ENCODE data around the gene KIFC3.
"Not testable (repeated sequence)": the region's sequence is repeated elsewhere in the genome, so short reads cannot be mapped to it uniquely, and the experiment has no call there.

Gene KIFC3

DNA sequence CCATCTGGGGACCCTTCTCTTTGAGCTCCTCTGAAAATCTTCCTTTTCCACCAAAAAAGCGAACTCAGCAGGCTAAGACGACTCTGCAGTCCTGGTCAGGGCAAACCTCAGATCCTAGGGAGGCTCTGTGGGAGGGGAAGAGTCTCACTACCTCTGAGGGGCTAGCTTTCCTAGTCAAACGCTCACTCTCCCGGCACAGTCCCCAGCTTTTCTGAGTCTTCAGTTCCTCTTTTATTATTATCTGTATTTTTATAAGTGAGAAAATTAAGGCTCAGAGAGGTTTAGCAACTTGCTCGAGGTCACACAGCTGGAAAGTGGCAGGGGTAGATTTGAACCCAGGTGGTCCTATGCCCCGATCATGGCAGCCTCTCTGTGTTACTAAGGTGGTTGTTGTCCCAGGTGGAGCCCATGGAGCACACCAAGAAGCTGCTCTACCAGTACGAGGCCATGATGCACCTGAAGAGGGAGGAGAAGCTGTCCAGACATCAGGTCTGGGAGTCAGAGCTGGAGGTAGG, 75.8 kb downstream of the KIFC3 start:
- DNase-seq = no peak

DNA sequence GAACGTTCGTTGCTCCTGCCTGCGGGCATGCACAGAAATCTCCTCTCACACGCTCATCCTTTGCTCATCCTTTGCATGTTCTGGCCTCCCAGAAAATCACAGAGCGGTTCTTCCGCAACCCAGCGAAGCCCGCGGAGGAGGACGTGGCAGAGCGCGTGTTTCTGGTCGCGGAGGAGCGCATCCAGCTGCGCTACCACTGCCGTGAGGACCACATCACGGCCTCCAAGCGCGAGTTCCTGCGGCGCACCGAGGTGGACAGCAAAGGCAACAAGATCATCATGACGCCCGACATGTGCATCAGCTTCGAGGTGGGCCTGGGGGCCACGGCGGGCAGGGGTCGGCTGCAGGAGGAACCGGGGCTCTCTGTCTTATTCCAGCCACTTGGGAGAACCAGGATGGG, 76.3 kb downstream of the KIFC3 start:
- no peak for DNase-seq

DNA sequence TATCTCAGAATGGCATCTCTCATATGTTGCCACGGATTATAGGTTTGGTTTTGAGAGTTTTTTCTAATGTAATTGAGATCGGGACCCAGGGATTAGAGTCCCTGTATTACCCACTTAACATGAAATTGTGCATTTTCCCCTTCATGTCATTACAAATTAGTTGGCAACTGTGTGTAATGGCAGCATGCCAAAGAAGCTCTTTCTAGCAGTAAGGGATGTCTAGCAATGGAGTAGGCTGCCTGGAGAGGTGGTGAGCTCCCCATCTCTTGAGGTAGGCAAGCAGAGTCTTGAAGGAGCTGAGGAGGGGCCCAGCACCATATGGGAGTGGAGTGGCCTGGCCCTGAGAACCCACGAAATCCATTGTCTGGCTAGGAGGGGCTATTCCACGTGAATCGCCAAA, 76.7 kb downstream of the KIFC3 start:
- no peak for DNase-seq

DNA sequence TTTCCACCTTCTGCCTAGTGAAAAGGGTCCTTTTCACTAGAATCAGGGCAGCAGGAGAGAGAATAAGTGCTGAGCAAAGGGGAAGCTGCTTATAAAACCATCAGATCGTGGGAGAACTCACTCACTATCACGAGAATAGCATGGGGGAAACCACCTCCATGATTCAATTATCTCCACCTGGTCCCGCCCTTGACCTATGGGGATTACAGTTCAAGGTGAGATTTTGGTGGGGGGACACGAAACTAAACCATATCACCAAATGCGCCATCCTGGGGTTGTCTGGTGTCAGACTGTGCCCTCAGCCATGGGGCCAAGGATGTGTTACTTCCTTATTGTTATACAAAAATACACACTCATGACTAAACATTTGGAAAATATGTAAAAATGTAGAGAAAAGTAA, 77.1 kb downstream of the KIFC3 start:
- DNase-seq = no peak

DNA sequence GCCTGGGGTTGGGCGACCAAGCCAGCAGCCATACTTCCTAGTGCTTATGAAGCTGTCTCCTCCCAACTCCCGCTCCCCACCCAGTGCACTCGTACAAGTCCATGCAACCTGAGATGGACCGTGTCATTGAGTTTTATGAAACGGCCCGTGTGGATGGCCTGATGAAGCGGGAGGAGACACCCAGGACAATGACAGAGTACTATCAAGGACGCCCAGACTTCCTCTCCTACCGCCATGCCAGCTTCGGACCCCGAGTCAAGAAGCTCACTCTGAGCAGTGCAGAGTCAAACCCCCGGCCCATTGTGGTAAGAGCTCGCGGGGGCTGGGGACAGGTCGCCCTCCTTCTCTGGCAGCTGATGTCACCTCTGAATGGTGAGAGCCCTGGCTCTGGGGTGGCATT, 77.8 kb downstream of the KIFC3 start:
- no peak for DNase-seq

DNA sequence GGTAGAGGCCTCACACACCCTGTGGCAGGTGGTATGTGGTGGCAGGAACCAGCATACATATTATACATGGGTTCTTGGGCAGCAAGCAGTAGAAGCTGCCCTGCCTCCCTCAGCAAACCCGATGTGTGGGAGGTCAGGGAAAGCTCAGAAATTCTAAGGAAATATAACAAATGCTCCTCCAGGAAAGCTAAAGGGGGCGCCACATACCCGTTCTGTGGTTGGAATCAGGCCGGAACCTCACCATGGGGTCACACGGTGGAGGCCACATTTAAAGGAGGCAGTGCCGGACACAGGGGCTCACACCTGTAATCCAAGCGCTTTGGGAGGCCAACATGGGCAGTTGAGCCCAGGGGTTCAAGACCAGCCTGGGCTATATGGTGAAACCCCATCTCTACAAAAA, 79.1 kb downstream of the KIFC3 start:
- DNase-seq = no peak

DNA sequence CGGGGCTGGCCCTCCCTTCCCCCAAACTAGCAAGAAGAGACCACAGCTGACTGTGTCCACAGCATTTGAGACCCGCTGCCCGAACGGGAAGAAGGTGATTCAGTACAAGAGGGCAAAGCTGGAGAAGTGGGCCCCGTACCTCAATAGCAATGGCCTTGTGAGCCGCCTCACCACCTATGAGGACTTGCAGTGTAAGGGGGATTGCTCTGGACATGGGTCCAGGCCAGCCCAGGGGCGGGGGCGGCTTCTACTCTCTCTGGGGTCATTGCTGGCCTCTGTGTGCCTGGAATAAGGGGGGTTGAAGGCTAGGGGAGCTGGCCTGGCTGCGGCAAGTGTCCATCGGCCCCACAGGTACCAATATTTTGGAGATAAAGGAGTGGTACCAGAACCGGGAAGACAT, 79.6 kb downstream of the KIFC3 start:
- DNase-seq = no peak

DNA sequence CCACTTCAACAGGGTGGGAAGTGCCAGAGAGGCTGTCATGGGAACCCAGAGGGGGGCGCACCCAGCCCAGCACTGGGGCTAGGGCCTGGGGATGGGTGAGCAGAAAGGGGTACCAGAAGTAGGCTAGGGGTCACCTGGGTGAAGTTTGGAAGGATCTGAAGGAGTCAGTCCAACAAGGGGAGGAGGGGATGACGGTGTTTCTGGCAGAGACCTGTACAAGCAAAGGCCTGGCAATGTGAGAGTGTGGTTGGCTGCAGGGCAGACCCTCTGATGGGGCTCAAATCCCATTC, 80.1 kb downstream of the KIFC3 start:
- DNase-seq = no peak

DNA sequence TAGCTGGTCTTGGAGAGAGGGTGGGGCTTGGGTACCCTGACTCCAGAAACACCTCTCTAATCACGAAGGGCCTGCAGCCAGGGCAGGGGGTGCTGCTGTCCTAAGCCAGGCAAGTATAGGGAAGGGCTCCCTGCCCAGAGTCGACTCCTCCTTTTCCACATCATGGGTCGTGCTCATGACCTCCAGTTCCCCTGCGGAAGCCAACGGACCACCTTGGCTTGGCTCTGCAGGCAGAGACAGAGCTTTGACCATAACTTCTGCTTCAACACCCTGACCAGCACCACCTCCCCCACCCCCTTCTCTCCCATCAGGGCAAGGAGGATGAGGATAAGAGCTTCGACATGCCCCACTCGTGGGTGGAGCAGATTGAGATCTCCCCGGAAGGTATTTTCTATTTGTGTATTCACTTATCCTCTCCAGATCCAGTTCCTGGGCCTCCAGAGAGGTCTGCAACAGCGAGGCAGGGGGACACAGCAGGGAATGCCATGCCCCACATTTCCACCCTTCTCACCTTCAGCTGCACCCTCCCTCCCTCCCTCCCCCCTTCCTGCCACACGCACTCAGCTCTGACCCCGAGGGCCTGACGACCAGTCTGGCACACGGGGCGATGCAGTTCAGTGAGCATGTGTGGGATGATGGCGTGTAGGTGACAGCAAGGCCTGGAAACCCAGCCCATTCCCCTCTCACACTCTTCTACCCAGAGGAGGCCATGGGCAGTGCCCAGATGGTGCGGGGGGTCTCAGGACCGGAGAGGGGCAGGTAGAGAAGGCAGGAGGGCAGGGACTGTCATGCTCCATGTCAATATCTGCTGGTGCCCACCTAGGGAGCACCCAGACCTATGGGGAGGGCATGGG, 80.7 kb downstream of the KIFC3 start:
- DNase-seq = no peak

DNA sequence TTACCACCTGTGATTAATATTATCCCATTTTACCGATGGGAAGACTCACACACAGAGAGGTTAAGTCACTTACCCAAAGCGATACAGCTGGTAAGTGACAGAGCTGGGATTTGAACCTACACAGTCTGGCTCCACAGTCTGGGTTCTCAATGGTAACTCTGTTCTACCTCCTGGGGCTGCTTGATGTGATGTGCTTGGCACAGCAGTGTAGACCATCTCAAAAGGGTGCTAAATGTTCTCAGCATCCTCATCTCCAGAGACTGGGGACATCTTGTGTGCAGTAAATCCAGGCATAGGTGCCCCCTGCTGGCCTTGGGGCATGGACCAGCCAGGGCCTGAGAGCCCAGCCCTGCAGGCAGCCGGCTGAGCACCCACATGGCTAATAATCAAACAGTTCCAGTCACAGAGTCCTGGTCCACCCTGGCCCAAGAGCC, 82.1 kb downstream of the KIFC3 start:
- peak in 30 of 56 donors; percentile 1 to 66 (median 20) for DNase-seq

DNA sequence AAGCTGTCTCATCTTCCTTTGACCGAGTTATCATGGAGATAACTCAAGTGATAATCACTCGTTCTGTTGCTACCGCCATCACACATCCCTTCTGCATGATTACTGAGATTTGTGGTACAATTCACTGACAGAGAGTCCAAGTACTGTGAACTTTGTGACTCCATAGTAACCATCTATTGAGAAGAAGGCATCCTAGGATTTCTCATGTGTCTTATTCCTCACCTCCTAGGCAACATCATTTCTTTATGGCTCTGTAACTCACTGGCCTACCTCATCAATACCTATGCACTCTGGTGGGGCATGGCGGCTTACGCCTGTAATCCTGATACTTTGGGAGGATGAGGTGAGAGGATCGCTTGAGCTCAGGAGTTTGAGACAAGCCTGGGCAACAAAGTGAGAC, 88.2 kb downstream of the KIFC3 start:
- no peak for DNase-seq

DNA sequence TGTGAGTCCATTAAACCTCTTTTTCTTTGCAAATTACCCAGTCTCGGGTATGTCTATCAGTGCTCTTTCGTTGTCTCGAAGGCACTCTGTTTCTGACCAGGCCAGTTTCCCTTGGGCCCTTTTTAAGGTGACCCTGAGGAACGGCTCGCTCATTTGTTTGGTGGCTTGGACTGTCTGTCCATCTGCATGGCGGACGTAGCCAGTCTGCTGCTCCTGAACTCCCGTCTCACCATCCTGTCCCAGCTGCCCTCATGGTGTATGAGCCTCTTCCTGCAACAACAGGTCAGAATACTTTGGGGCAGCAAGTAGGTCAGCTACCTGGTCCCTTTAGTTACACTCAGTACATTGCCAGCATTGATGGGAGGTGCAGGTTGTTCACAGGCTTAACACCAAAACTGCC, 88.7 kb downstream of the KIFC3 start:
- DNase-seq = no peak

DNA sequence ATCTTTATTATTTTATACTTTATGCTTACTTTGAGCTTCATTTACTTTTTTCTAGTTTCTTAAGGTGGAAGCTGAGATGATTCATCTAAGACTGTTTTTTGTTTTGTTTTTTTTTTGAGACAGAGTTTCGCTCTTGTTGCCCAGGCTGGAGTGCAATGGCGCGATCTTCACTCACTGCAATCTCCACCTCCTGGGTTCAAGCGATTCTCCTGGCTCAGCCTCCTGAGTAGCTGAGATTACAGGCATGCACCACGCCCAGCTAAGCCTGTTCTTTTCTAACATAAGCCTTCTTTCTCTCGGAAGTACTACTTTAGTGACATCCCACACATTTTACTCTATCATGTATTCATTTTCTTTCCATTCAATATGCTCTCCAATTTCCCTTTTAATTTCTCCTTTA, 89.7 kb downstream of the KIFC3 start:
- not testable (repeated sequence) for DNase-seq

DNA sequence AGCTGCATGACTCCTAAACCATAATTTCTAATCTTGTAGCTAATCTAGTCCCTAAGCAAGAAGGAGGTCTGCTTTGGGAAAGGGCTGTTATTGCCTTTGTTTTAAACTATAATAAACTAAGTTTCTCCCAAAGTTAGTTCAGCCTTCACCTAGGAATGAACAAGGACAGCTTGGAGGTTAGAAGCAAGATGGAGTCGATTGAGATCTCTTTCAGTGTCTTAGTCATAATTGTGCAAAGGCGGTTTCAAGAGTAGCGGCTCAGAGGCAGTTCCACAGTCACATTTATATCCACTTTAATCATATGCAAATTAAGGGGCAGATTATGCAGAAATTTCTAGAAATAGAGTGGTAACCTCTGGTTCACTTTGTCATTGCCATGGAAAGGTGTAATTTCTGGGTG, 90.3 kb downstream of the KIFC3 start:
- DNase-seq = no peak

DNA sequence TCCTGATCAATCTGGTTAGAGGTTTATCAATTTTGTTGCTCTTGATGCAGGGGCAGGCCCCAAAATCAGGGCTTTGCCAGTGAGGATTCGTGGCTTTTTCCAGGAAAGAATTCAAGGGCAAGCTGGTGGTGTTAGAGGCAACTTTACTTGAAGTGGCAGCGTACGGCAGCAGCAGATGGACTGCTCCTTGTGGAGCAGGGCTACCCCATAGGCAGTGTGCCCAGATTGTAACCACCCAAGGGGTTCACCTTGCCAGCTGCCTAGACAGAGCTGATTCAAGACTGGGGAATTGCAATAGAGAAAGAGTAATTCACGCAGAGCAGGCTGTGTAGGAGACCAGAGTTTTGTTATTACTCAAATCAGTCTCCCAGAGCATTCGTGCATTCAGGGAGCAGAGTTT, 90.9 kb downstream of the KIFC3 start:
- no peak for DNase-seq

DNA sequence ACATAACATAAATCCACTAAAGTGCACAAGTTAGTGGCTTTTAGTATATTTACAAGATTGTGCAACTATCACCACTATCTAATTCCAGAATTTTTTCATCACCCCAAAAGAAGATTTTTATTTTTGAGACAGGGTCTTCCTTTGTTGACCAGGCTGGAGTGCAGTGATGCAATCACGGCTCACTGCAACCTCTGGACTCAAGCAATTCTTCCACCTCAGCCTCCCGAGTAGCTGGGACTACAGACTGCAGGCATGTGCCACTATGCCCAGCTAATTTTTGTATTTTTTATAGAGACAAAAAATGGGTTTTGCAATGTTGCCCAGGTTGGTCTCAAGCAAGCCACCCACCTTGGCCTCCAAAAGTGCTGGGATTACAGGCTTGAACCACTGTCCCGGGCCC, 92.6 kb downstream of the KIFC3 start:
- DNase-seq = no peak
